HuH-7 (cell line): ENCODE data around the gene SLC24A3.
"Not testable (repeated sequence)": the region's sequence is repeated elsewhere in the genome, so short reads cannot be mapped to it uniquely, and the experiment has no call there.

ENCODE experiments used
- DNase-seq: peaks from one replicate; pipeline ENCODE4 v3.0.0; 2011; ENCODE audit warnings: low spot score

The SLC24A3 gene

DNA sequence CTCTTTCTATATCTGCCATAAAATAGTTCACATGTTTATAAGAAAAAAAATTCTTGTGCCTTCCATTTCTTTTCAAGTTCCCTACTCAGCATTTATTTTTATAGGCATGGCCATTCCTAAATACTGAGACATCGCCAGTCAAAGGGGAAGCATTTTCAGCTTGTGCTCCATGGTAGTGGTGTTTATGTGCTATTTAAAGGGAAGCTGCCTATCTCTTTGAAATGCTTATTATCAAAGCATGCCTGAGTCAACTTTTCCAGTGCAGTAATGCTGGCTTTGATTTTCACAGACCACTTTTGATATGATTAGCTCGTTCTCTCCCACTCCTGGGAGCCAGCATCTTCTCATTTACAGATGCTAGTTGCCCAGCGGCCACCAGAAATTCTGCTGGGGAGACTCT lies 421.5 kb downstream of the SLC24A3 start:
- no peak for DNase-seq

DNA sequence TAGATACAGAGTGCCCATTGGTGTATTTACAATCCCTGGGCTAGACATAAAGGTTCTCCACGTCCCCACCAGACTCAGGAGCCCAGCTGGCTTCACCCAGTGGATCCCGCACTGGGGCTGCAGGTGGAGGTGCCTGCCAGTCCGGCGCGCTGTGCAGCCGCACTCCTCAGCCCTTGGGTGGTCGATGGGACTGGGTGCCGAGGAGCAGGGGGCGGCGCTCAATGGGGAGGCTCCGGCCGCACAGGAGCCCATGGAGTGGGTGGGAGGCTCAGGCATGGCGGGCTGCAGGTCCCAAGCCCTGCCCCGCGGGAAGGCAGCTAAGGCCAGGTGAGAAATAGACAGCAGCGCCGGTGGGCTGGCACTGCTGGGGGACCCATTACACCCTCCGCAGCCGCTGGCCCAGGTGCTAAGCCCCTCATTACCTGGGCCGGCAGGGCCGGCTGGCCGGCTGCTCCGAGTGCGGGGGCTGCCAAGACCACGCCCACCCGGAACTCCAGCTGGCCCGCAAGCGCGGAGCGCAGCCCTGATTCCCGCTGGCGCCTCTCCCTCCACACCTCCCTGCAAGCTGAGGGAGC lies 427.1 kb downstream of the SLC24A3 start:
- DNase-seq: not testable (repeated sequence)

DNA sequence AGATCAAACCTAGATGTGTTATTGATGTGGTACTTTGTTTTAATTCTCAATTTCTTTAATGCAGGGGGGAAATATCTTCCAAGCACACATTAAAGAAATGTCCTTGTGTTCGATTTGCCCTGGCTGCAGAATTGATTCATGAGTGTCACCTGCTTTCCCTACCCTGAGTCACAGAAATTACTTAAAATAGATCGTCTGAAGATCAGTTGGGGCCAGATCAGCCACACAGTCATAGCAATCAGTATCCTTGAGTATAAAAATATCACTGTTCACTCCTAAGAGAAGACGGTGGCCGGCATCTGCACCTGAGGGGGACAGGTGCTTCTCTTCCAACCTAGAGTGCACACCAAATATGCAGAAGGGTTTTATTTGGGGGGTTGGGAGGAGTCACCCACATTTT lies 430.4 kb downstream of the SLC24A3 start:
- DNase-seq: no peak

GRCh38 chr20:19644085-19644484 lies 431.6 kb downstream of the SLC24A3 start:
- no peak for DNase-seq

GRCh38 chr20:19646963-19647362 lies 434.5 kb downstream of the SLC24A3 start:
- DNase-seq: no peak

- no peak for DNase-seq
Observed at GRCh38 chr20:19648024-19648423, 435.6 kb downstream of the SLC24A3 start.

DNA sequence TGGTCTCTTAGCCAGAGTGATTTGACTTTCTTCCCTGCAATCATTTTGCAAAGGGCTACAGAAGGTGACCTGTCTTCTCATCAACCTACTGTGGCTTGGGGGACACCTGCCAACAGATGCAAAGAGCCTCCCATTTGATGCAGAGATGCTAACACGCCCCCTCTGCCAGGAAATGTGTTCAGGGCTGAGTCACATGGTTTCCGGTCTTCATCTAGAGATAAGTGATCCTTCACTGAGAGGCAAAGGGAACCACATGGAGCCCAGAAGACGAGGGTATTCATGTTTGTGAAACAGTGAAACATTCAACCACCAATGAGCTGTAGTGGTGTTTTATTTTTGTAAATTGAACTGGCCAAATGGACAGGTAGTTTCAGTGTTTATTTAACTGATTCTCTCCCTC lies 436.6 kb downstream of the SLC24A3 start:
- DNase-seq: no peak

GRCh38 chr20:19652591-19653026 lies 440.2 kb downstream of the SLC24A3 start:
- no peak for DNase-seq

- no peak for DNase-seq
Observed at GRCh38 chr20:19653327-19653726, 440.9 kb downstream of the SLC24A3 start.

GRCh38 chr20:19654921-19655320 lies 442.5 kb downstream of the SLC24A3 start:
- DNase-seq: no peak

GRCh38 chr20:19658137-19658536 lies 445.7 kb downstream of the SLC24A3 start:
- no peak for DNase-seq

GRCh38 chr20:19659448-19659847 lies 447.0 kb downstream of the SLC24A3 start:
- no peak for DNase-seq

GRCh38 chr20:19660808-19661378 lies 448.5 kb downstream of the SLC24A3 start:
- DNase-seq: no peak

GRCh38 chr20:19661717-19662636 lies 449.5 kb downstream of the SLC24A3 start:
- peak; percentile 77 for DNase-seq

DNA sequence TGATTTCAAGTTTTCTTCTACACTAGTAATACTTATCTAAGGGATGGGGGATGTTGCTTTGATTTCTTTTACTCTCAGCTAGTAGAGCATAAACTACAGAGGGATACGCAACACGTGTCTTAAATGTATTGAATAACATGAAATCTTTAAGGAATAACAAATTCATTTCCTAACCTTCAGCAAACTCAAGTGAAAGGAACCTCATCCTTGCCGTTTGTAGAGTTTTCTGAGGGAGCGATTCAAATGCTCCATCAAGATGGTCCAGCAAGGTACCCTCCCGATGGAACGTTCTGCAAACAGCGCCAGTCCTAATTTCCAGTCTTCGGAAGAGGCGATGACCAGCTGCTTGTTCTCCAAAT lies 450.2 kb downstream of the SLC24A3 start:
- no peak for DNase-seq

- no peak for DNase-seq
Observed at GRCh38 chr20:19668418-19668817, 456.0 kb downstream of the SLC24A3 start.

- no peak for DNase-seq
Observed at GRCh38 chr20:19670829-19671228, 458.4 kb downstream of the SLC24A3 start.

- DNase-seq: no peak
Observed at GRCh38 chr20:19671374-19671773, 458.9 kb downstream of the SLC24A3 start.

GRCh38 chr20:19672498-19672897 lies 460.1 kb downstream of the SLC24A3 start:
- DNase-seq: no peak

DNA sequence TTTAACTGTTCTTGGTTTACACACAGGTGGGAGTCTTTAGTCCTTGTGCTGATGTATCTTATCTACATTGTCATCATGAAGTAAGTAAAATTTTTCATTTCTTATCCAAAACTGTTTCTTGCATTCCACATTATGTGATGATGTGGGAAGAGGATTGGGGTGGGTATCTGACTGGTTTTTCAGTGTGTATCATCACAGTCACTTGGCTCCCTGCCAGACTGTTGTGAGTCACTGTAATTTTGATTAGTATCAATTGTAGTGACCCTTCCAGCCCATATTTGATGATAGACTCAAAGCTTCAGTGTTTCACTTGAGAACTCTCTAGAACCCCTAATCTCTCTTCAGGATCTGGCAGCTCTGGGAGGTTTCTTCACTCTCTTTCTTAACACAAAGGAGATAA lies 461.1 kb downstream of the SLC24A3 start:
- DNase-seq: no peak

DNA sequence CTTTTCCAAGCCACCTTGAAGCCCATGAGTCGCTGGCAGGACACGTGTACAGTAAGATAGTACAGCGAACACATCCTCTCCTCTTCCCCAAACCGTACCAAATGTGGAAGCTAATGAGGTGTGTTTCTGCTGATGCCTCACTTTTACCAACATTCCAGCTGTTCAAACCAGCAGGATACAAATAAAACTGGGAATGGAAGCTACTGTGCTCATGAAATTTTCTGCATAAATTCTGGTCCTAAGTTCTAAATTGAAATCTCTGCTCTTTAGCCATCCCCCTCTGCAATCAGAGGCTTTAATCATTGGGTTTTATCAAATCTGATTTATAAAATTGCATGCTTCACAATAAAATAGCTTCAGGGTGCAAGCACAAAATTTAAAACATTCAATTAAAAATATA lies 463.8 kb downstream of the SLC24A3 start:
- DNase-seq: no peak

- DNase-seq: no peak
Observed at GRCh38 chr20:19677336-19677735, 464.9 kb downstream of the SLC24A3 start.

DNA sequence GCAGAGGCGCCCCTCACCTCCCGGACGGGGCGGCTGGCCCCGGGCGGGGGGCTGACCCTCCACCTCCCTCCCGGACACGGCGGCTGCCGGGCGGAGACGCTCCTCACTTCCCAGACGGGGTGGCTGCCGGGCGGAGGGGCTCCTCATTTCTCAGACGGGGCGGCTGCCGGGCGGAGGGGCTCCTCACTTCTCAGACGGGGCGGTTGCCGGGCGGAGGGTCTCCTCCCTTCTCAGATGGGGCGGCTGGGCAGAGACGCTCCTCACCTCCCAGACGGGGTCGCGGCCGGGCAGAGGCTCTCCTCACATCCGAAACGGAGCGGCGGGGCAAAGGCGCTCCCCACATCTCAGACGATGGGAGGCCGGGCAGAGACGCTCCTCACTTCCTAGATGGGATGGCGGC lies 466.1 kb downstream of the SLC24A3 start:
- DNase-seq: not testable (repeated sequence)
